SU-DHL-6 (cell line): Measurements from ENCODE around the gene LRRC3B.

Source experiments
- H2AFZ ChIP-seq: fragments of 200-600 bp; sonication (generic); 2 replicates; pipeline ENCODE4 v1.6.1; 2014; ENCODE audit warnings: low read depth, mild to moderate bottlenecking, moderate library complexity, mixed read lengths, antibody characterized with exemption, low read length; ENCODE audit not compliant: severe bottlenecking
- H3F3A ChIP-seq: fragments of 200-600 bp; shearing (Covaris generic); 2 replicates; pipeline ENCODE4 v1.6.0; 2016; ENCODE audit warnings: antibody characterized with exemption, mild to moderate bottlenecking; ENCODE audit not compliant: insufficient read depth
- H3K27ac ChIP-seq: fragments of 200-600 bp; sonication (generic); 2 replicates; pipeline ENCODE4 v1.5.1; 2016; ENCODE audit warnings: low read depth, mild to moderate bottlenecking, low read length, moderate library complexity, mixed read lengths
- H3K27me3 ChIP-seq: fragments of 200-600 bp; sonication (generic), shearing (Covaris generic); 2 replicates; pipeline ENCODE4 v1.6.0; 2014; ENCODE audit warnings: mild to moderate bottlenecking, low read length
- H3K36me3 ChIP-seq: fragments of 200-600 bp; sonication (generic); 2 replicates; pipeline ENCODE4 v1.6.1; 2014; ENCODE audit warnings: mild to moderate bottlenecking, low read length, mixed read lengths
- H3K4me2 ChIP-seq: fragments of 300-600, 200-600 bp; shearing (Covaris generic), sonication (generic); 2 replicates; pipeline ENCODE4 v1.6.0; 2014; ENCODE audit warnings: low read length, low read depth, mild to moderate bottlenecking; ENCODE audit not compliant: poor library complexity, severe bottlenecking
- H3K4me3 ChIP-seq: fragments of 200-600 bp; sonication (generic); 2 replicates; pipeline ENCODE4 v1.5.1; 2014; ENCODE audit warnings: antibody characterized with exemption, low read length, mild to moderate bottlenecking, mixed read lengths; ENCODE audit not compliant: insufficient read depth, poor library complexity, severe bottlenecking
- H3K79me2 ChIP-seq: fragments of 200-600 bp; sonication (generic); 2 replicates; pipeline ENCODE4 v1.6.1; 2014; ENCODE audit warnings: mild to moderate bottlenecking, low read length, moderate library complexity; ENCODE audit not compliant: insufficient read depth
- H3K9ac ChIP-seq: fragments of 200-600 bp; sonication (generic); 2 replicates; pipeline ENCODE4 v1.7.0; 2014; ENCODE audit warnings: mild to moderate bottlenecking, low read length
- H3K9me2 ChIP-seq: fragments of 200-600 bp; sonication (generic); replicated peaks from 2 replicates; pipeline ENCODE4 v1.6.1; 2014; ENCODE audit warnings: low read length; ENCODE audit not compliant: insufficient read depth
- H3K9me3 ChIP-seq: fragments of 200-600 bp; sonication (generic); 2 replicates; pipeline ENCODE4 v1.6.1; 2014; ENCODE audit warnings: low read length, mixed read lengths; ENCODE audit not compliant: insufficient read depth
- H4K20me1 ChIP-seq: fragments of 200-600 bp; sonication (generic); 2 replicates; pipeline ENCODE4 v1.6.1; 2014; ENCODE audit warnings: low read depth, mild to moderate bottlenecking, antibody characterized with exemption, low read length, moderate library complexity, mixed read lengths
- CTCF ChIP-seq: fragments of 200-600 bp; sonication (generic); IDR thresholded peaks from one replicate; pipeline ENCODE4 v1.5.1; 2017; ENCODE audit warnings: antibody characterized with exemption, mild to moderate bottlenecking, low read length, moderate library complexity; ENCODE audit not compliant: insufficient read depth, poor library complexity, severe bottlenecking
- EZH2phosphoT487 ChIP-seq: fragments of 200-600 bp; sonication (generic), shearing (Covaris generic); conservative IDR thresholded peaks from 2 replicates; pipeline ENCODE4 v1.6.1; 2018; ENCODE audit warnings: mild to moderate bottlenecking, antibody characterized with exemption, low read length, moderate library complexity, mixed read lengths

Gene LRRC3B

DNA sequence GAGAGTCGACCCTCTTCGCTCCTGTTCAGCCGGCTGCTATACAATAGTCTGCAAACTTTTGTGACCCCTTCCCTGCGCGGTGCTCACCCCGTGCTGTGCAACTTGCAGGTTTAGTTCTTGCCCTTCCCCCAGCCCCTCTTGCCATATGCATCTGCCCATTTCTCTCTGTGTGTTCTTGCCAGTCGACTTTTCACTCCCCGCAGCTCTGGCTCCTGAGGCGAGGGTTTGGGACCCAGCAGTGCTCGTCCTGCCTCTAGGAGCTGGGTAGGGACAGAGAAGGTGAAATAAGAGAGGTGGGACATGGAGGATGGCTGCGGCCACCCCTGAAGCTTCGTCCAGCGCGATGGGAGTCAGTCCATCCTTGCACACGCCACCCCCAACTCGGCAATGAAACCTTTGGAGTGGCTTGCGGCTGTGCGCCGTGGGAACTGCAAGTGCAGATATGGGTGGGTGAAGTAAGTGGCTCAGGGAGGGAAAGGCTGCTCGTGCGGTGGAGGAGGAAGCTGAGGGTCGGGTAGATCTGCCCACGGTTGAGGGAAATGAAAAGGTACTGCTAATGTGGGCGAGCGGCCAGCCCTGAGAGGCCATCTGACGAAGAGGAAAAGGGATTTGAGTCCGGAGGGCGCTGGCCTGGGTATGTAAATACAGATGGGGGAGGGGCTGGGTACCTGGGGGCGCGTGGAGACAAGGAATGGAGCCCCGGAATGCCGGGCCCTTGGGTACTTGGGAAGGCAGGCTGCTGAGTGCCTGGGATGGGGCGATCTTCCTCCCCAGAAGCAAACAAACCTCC is 1.0 kb downstream of the LRRC3B start:
- Histone ChIP-seq H3K4me3 (no peak overlapping the region), H3K36me3 (no peaks in the 10 kb centered on the region), H3F3A (no peaks in the 10 kb centered on the region), H3K9me3 (no peaks in the 10 kb centered on the region), H3K79me2 (no peaks in the 10 kb centered on the region), H3K27ac (no peak overlapping the region), H3K9me2 (no peaks in the 10 kb centered on the region), H4K20me1 (no peaks in the 10 kb centered on the region), H3K4me2 (no peak overlapping the region), H3K9ac (no peak overlapping the region), H2AFZ (no peak overlapping the region), H3K27me3 (no peaks in the 10 kb centered on the region)
- no peak for TF ChIP-seq EZH2phosphoT487
- no peak for TF ChIP-seq CTCF

- no peaks in the 10 kb centered on the region for H4K20me1 ChIP-seq
- H3K27ac ChIP-seq = no peak overlapping the region
- H3K36me3 ChIP-seq = no peaks in the 10 kb centered on the region
- H3K9ac ChIP-seq = no peak overlapping the region
- no peaks in the 10 kb centered on the region for H3K9me2 ChIP-seq
- no peak for TF ChIP-seq EZH2phosphoT487
- no peaks in the 10 kb centered on the region for H3K79me2 ChIP-seq
- H2AFZ ChIP-seq = no peak overlapping the region
- H3K4me3 ChIP-seq = no peak overlapping the region
- no peak overlapping the region for H3K4me2 ChIP-seq
- H3F3A ChIP-seq = no peaks in the 10 kb centered on the region
- H3K9me3 ChIP-seq = no peaks in the 10 kb centered on the region
- H3K27me3 ChIP-seq = no peaks in the 10 kb centered on the region
Observed at GRCh38 chr3:26624209-26624765, 1.7 kb downstream of the LRRC3B start.

- no peak overlapping the region for H3K4me2 ChIP-seq
- no peaks in the 10 kb centered on the region for H3K79me2 ChIP-seq
- H3K27ac ChIP-seq = no peak overlapping the region
- TF ChIP-seq EZH2phosphoT487 = no peak
- TF ChIP-seq CTCF = no peak
- H3K27me3 ChIP-seq = no peaks in the 10 kb centered on the region
- H3K36me3 ChIP-seq = no peaks in the 10 kb centered on the region
- H2AFZ ChIP-seq = no peak overlapping the region
- no peaks in the 10 kb centered on the region for H3F3A ChIP-seq
- H3K9me3 ChIP-seq = no peaks in the 10 kb centered on the region
- H4K20me1 ChIP-seq = no peaks in the 10 kb centered on the region
- no peaks in the 10 kb centered on the region for H3K9me2 ChIP-seq
- no peak overlapping the region for H3K4me3 ChIP-seq
- H3K9ac ChIP-seq = no peak overlapping the region
Observed at GRCh38 chr3:26625187-26625586, 2.6 kb downstream of the LRRC3B start.

DNA sequence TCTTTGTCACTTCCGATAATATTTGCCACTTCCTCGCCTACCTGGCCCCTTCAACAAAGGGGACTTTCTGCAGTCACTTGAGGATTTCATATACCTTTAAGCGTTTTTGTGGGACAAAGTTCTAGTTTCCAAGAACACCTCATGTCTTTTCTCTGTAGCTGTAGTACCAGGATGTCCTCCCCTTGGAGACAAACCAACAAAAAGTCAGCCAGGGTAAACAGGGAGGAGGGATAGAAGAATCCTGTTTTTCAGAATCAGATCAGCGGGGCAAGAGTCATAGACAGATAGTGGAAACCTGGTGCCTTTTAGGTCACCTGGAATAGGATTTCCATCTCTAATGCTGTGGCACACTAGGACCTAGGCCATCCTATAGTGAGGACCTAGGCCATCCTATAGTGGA is 4.5 kb downstream of the LRRC3B start:
- Histone ChIP-seq H3K27me3 (no peaks in the 10 kb centered on the region), H3K36me3 (no peaks in the 10 kb centered on the region), H4K20me1 (no peaks in the 10 kb centered on the region), H3K4me2 (no peak overlapping the region), H3K9ac (no peak overlapping the region), H3F3A (no peaks in the 10 kb centered on the region), H3K9me3 (no peaks in the 10 kb centered on the region), H3K79me2 (no peaks in the 10 kb centered on the region), H3K4me3 (no peak overlapping the region), H3K27ac (no peak overlapping the region), H2AFZ (no peak overlapping the region), H3K9me2 (no peaks in the 10 kb centered on the region)
- no peak for TF ChIP-seq CTCF
